ENCODE measurements around the gene PRCC. TPM values are rescaled to one million over a fixed set of nuclear protein-coding genes. Genes with fewer than 3 reads are reported as not detected.

PRCC gene
- total RNA-seq, 1 donor = 28.3 TPM

- peak within 1 kb of the TSS; percentile 100 for H3K4me3 ChIP-seq (ENCODE audit: low read depth, low read length)
- peak; percentile 74 for DNase-seq (ENCODE audit: low read depth)
- TF ChIP-seq CTCF (IDR thresholded peaks at IDR 0.05; ENCODE audit: insufficient read depth, low read length) = no peak
These were observed 39.3 kb upstream of the PRCC start, which contains the start of gene METTL25B for GRCh38 chr1:156727926-156728598. Gene METTL25B (plus strand): TSS chr1:156728469. CDS start chr1:156729105, 636 bp downstream.

- H3K4me3 ChIP-seq (ENCODE audit: low read depth, low read length) = peak within 1 kb of the TSS; percentile 100
- DNase-seq (ENCODE audit: low read depth) = peak; percentile 98
- no peak for TF ChIP-seq CTCF (IDR thresholded peaks at IDR 0.05; ENCODE audit: insufficient read depth, low read length)
These were observed 38.5 kb upstream of the PRCC start, which contains the start of gene ISG20L2 for GRCh38 chr1:156728599-156729462. Gene ISG20L2 (minus strand): TSS chr1:156728766. CDS start chr1:156727652, 1,114 bp downstream.

GRCh38 chr1:156733989-156734584 lies 33.2 kb upstream of the PRCC start:
- no peak for DNase-seq (ENCODE audit: low read depth)
- no peak overlapping the region for H3K4me3 ChIP-seq (ENCODE audit: low read depth, low read length)
- TF ChIP-seq CTCF (IDR thresholded peaks at IDR 0.05; ENCODE audit: insufficient read depth, low read length) = no peak

- DNase-seq (ENCODE audit: low read depth) = no peak
- no peak for TF ChIP-seq CTCF (IDR thresholded peaks at IDR 0.05; ENCODE audit: insufficient read depth, low read length)
- H3K4me3 ChIP-seq (ENCODE audit: low read depth, low read length) = no peak overlapping the region
These were observed 28.9 kb upstream of the PRCC start for GRCh38 chr1:156738407-156738806.

- no peak for DNase-seq (ENCODE audit: low read depth)
- TF ChIP-seq CTCF (IDR thresholded peaks at IDR 0.05; ENCODE audit: insufficient read depth, low read length) = no peak
These were observed 28.4 kb upstream of the PRCC start for GRCh38 chr1:156738916-156739315.

GRCh38 chr1:156740237-156740740 lies 27.0 kb upstream of the PRCC start:
- DNase-seq (ENCODE audit: low read depth) = peak; percentile 13
- peak overlapping the region; percentile 97 for H3K4me3 ChIP-seq (ENCODE audit: low read depth, low read length)
- TF ChIP-seq CTCF (IDR thresholded peaks at IDR 0.05; ENCODE audit: insufficient read depth, low read length) = no peak

More at GRCh38 chr1:156738916-156739315, 28.4 kb upstream of the PRCC start:
- H3K4me3 ChIP-seq (ENCODE audit: low read depth, low read length) = no peak overlapping the region
